DOHH2 (cell line): ENCODE results near the gene SLC45A1.

Experiments used
- EZH2phosphoT487 ChIP-seq: fragments of 200-600 bp; sonication (generic); IDR thresholded peaks from 2 replicates; pipeline ENCODE4 v1.6.1; 2017; ENCODE audit warnings: borderline replicate concordance, mild to moderate bottlenecking, antibody characterized with exemption, low read length, moderate library complexity, mixed read lengths
- TF ChIP-seq, protein P1 (sequence below): fragments of 200-600 bp; sonication (generic); IDR thresholded peaks from one replicate; pipeline ENCODE4 v1.5.1; 2014; ENCODE audit warnings: antibody characterized with exemption, mild to moderate bottlenecking, low read depth, low read length; ENCODE audit not compliant: poor library complexity, severe bottlenecking

DNA sequence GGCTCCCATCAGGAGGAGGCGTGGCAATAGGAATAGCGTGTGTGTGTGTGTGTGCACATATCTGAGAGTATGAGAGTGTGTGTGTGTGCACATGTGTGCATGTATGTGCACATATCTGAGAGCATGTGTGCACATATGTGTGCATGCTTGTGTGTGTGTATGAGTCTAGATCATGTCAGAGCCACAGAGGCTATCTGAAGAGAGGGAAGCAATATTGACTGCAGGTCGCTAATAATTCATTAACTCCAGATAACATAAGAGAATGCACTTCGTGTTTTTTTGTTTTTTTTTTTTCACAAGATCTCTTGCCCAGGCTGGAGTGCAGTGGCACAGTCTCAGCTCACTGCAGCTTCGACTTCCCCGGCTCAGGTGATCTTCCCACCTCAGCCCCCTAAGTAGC, 4.7 kb upstream of the SLC45A1 start:
- TF ChIP-seq, protein P1, sequence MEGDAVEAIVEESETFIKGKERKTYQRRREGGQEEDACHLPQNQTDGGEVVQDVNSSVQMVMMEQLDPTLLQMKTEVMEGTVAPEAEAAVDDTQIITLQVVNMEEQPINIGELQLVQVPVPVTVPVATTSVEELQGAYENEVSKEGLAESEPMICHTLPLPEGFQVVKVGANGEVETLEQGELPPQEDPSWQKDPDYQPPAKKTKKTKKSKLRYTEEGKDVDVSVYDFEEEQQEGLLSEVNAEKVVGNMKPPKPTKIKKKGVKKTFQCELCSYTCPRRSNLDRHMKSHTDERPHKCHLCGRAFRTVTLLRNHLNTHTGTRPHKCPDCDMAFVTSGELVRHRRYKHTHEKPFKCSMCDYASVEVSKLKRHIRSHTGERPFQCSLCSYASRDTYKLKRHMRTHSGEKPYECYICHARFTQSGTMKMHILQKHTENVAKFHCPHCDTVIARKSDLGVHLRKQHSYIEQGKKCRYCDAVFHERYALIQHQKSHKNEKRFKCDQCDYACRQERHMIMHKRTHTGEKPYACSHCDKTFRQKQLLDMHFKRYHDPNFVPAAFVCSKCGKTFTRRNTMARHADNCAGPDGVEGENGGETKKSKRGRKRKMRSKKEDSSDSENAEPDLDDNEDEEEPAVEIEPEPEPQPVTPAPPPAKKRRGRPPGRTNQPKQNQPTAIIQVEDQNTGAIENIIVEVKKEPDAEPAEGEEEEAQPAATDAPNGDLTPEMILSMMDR: no peak
- TF ChIP-seq EZH2phosphoT487: no peak
